HAP-1 (cell line): ENCODE measurements around the gene CACNA1B.
A peak's percentile ranks its signal among the peaks of the same experiment; 100 is the strongest.

Source experiments
- DNase-seq, 2 experiments: peaks; one replicate each; pipeline ENCODE4 v3.0.0-alpha.2; 2016 to 2020; ENCODE audit warnings: low spot score in 2 of 2
- H3K27me3 ChIP-seq: fragments of 250-450 bp; sonication (Bioruptor Pico); 2 replicates; pipeline ENCODE4 v1.5.1; 2020; ENCODE audit warnings: low read depth, mild to moderate bottlenecking, moderate library complexity
- H3K36me3 ChIP-seq: fragments of 250-450 bp; sonication (Bioruptor Pico); replicated peaks from 2 replicates; pipeline ENCODE4 v1.5.1; 2020; ENCODE audit warnings: mild to moderate bottlenecking
- H3K4me1 ChIP-seq: fragments of 250-450 bp; sonication (Bioruptor Pico); 2 replicates; pipeline ENCODE4 v1.5.1; 2020; ENCODE audit warnings: mild to moderate bottlenecking
- H3K4me3 ChIP-seq: fragments of 250-450 bp; sonication (Bioruptor Pico); 2 replicates; pipeline ENCODE4 v1.5.1; 2020; ENCODE audit warnings: mild to moderate bottlenecking, moderate library complexity
- H3K9me3 ChIP-seq: fragments of 250-450 bp; sonication (Bioruptor Pico); 2 replicates; pipeline ENCODE4 v1.5.1; 2020; ENCODE audit warnings: mild to moderate bottlenecking, moderate library complexity
- in situ Hi-C: fragments of 300-500 bp; cut with MboI; formaldehyde crosslinking; loops from 3 replicates; pipeline ENCODE4 v1.14.3; 2020; ENCODE audit warnings: low sequenced_read_pairs, inconsistent platforms, mixed read lengths

Gene CACNA1B

GRCh38 chr9:138025417-138025816 lies 147.8 kb downstream of the CACNA1B start:
- Histone ChIP-seq H3K27me3 (peaks cover 20% of the 10 kb centered on the region), H3K9me3 (peaks cover 4% of the 10 kb centered on the region; the same call in 1 of the 2 replicates), H3K4me3 (no peak overlapping the region), H3K4me1 (no peaks in the 10 kb centered on the region), H3K36me3 (no peaks in the 10 kb centered on the region)
- in situ Hi-C loops: no loop called here
- DNase-seq: no peak

GRCh38 chr9:138025908-138026307 lies 148.3 kb downstream of the CACNA1B start:
- Histone ChIP-seq H3K4me1 (no peaks in the 10 kb centered on the region), H3K4me3 (no peak overlapping the region), H3K27me3 (peaks cover 20% of the 10 kb centered on the region), H3K9me3 (peaks cover 4% of the 10 kb centered on the region; the same call in 1 of the 2 replicates), H3K36me3 (no peaks in the 10 kb centered on the region)
- no peak for DNase-seq
- in situ Hi-C loops: no loop called here

GRCh38 chr9:138028596-138028995 lies 151.0 kb downstream of the CACNA1B start:
- no peak overlapping the region for H3K4me3 ChIP-seq
- in situ Hi-C loops: no loop called here
- H3K36me3 ChIP-seq: no peaks in the 10 kb centered on the region
- H3K4me1 ChIP-seq: no peaks in the 10 kb centered on the region
- peaks cover 8% of the 10 kb centered on the region for H3K27me3 ChIP-seq
- peaks cover 4% of the 10 kb centered on the region; the same call in 1 of the 2 replicates for H3K9me3 ChIP-seq
- DNase-seq: peak in 1 of 2 experiments; percentile 3

GRCh38 chr9:138031186-138031585 lies 153.6 kb downstream of the CACNA1B start:
- no peak for DNase-seq
- Histone ChIP-seq H3K9me3 (peaks cover 4% of the 10 kb centered on the region; the same call in 1 of the 2 replicates), H3K27me3 (no peaks in the 10 kb centered on the region; the same call in 1 of the 2 replicates), H3K36me3 (no peaks in the 10 kb centered on the region), H3K4me3 (no peak overlapping the region), H3K4me1 (no peaks in the 10 kb centered on the region)
- in situ Hi-C loops: no loop called here

- H3K27me3 ChIP-seq: no peaks in the 10 kb centered on the region; the same call in 1 of the 2 replicates
- H3K36me3 ChIP-seq: no peaks in the 10 kb centered on the region
- H3K4me3 ChIP-seq: no peak overlapping the region
- in situ Hi-C loops: no loop called here
- H3K4me1 ChIP-seq: no peaks in the 10 kb centered on the region
- H3K9me3 ChIP-seq: no peaks in the 10 kb centered on the region
- no peak for DNase-seq
Measured at GRCh38 chr9:138033950-138034349, 156.4 kb downstream of the CACNA1B start.

GRCh38 chr9:138037140-138037539 lies 159.6 kb downstream of the CACNA1B start:
- Histone ChIP-seq H3K36me3 (no peaks in the 10 kb centered on the region), H3K4me1 (no peaks in the 10 kb centered on the region), H3K9me3 (no peaks in the 10 kb centered on the region), H3K27me3 (no peaks in the 10 kb centered on the region), H3K4me3 (no peak overlapping the region)
- in situ Hi-C loops: no loop called here
- peak in 1 of 2 experiments; percentile 3 for DNase-seq

GRCh38 chr9:138038244-138038671 lies 160.7 kb downstream of the CACNA1B start:
- H3K4me1 ChIP-seq: no peaks in the 10 kb centered on the region
- H3K27me3 ChIP-seq: no peaks in the 10 kb centered on the region
- in situ Hi-C loops: no loop called here

GRCh38 chr9:138040446-138041430 lies 163.2 kb downstream of the CACNA1B start:
- no peaks in the 10 kb centered on the region for H3K36me3 ChIP-seq
- in situ Hi-C loops: no loop called here
- H3K4me1 ChIP-seq: no peaks in the 10 kb centered on the region
- H3K27me3 ChIP-seq: no peaks in the 10 kb centered on the region
- no peaks in the 10 kb centered on the region for H3K9me3 ChIP-seq
- no peak overlapping the region for H3K4me3 ChIP-seq
- DNase-seq: no peak

More at GRCh38 chr9:138038244-138038671, 160.7 kb downstream of the CACNA1B start:
- H3K9me3 ChIP-seq: no peaks in the 10 kb centered on the region
- H3K36me3 ChIP-seq: no peaks in the 10 kb centered on the region
- H3K4me3 ChIP-seq: no peak overlapping the region
- no peak for DNase-seq

- H3K27me3 ChIP-seq: no peaks in the 10 kb centered on the region
- no peaks in the 10 kb centered on the region for H3K4me1 ChIP-seq
- H3K9me3 ChIP-seq: no peaks in the 10 kb centered on the region
- H3K36me3 ChIP-seq: no peaks in the 10 kb centered on the region
- no peak overlapping the region for H3K4me3 ChIP-seq
- in situ Hi-C loops: no loop called here
- DNase-seq: no peak
Measured at GRCh38 chr9:138042146-138042545, 164.6 kb downstream of the CACNA1B start.

GRCh38 chr9:138042640-138043039 lies 165.1 kb downstream of the CACNA1B start:
- in situ Hi-C loops: no loop called here
- Histone ChIP-seq H3K36me3 (no peaks in the 10 kb centered on the region), H3K4me1 (no peaks in the 10 kb centered on the region), H3K9me3 (no peaks in the 10 kb centered on the region), H3K27me3 (no peaks in the 10 kb centered on the region), H3K4me3 (no peak overlapping the region)
- no peak for DNase-seq

GRCh38 chr9:138043061-138043410 lies 165.5 kb downstream of the CACNA1B start:
- Histone ChIP-seq H3K4me3 (no peak overlapping the region), H3K9me3 (no peaks in the 10 kb centered on the region), H3K36me3 (no peaks in the 10 kb centered on the region), H3K4me1 (no peaks in the 10 kb centered on the region), H3K27me3 (no peaks in the 10 kb centered on the region)
- in situ Hi-C loops: no loop called here
- DNase-seq: no peak

- no peaks in the 10 kb centered on the region for H3K36me3 ChIP-seq
- in situ Hi-C loops: no loop called here
- no peak overlapping the region for H3K4me3 ChIP-seq
- H3K9me3 ChIP-seq: no peaks in the 10 kb centered on the region
- H3K27me3 ChIP-seq: no peaks in the 10 kb centered on the region
- H3K4me1 ChIP-seq: no peaks in the 10 kb centered on the region
- no peak for DNase-seq
Measured at GRCh38 chr9:138043411-138044345, 166.1 kb downstream of the CACNA1B start.

GRCh38 chr9:138044485-138045383 lies 167.2 kb downstream of the CACNA1B start:
- DNase-seq: no peak
- no peaks in the 10 kb centered on the region for H3K36me3 ChIP-seq
- H3K27me3 ChIP-seq: no peaks in the 10 kb centered on the region
- H3K9me3 ChIP-seq: no peaks in the 10 kb centered on the region
- in situ Hi-C loops: no loop called here
- H3K4me3 ChIP-seq: no peak overlapping the region
- H3K4me1 ChIP-seq: no peaks in the 10 kb centered on the region
